Hematopoietic multipotent progenitor cell treated with erythropoietin and hydrocortisone succinate and interleukin-3 and kit ligand, for 8 days (in vitro differentiated cells): Measurements from ENCODE around the gene CCNJL.

Source experiments
- DNase-seq: peaks from one replicate; pipeline ENCODE4 v3.0.0-alpha.2; 2015

CCNJL gene

GRCh38 chr5:160211352-160211751 is 101.0 kb downstream of the CCNJL start:
- DNase-seq, result no peak

DNA sequence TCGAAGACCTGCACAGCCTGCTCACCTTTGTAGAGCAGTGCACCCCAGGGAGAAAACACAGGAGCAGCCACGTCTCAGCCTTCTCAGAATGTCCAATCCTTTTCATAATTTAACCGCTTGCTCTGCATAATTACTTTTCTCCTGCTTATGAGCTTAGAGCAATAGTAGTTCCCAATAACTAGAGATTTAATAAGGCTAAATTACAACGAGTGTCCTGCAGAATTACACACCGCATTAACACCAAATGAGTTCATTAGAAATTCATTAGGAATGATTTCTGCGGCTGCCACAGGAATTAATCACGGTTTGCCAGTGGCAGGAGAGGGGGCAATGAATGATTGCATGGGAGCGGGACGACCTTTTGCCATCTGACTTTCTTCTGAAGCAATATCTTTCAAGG is 101.8 kb downstream of the CCNJL start:
- DNase-seq, result no peak

- no peak for DNase-seq
Observed at GRCh38 chr5:160209917-160210316, 102.4 kb downstream of the CCNJL start.

DNA sequence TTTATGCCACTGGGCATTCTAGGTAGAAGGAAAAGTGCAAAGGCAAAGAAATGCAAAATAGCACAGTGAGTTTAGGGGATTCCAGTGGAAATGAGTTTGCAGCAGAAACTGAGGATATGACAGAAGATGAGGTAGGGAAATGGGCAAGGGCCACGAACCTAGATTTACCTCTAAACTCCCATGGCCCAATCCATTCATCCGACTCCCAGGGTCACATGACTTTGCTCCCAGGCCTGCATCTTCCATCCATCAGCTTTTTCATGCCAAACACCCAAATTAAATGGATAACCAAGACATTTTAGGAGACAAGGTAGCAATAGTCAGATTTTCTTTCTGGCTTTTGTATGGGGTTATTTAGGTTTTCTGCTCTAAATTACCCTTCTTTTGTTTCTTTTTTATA is 105.3 kb downstream of the CCNJL start:
- DNase-seq, result no peak
